Spleen (tissue), 11 donors: Measurements from ENCODE around the gene HEATR9. TPM values are rescaled to one million over a fixed set of nuclear protein-coding genes. Genes with fewer than 3 reads are reported as not detected.

Experiments used
- DNase-seq: peaks from one replicate; pipeline ENCODE4 v3.0.0-alpha.2; 2020
- H3K27ac ChIP-seq, 8 donors: fragments of 200-600 bp; sonication (generic) in 7 of 8; 1 replicate in 4 of 8; 2 replicates in 4 of 8; pipeline versions ENCODE4 v1.5.0 to v1.8.0; 2016 to 2021; ENCODE audit warnings: inconsistent platforms in 4 of 8, mild to moderate bottlenecking in 4 of 8, moderate library complexity in 1 of 8
- H3K27me3 ChIP-seq, 7 donors: fragments of 200-600 bp; sonication (generic) in 6 of 7; replicated peaks in 1 of 7; 1 replicate in 4 of 7; 2 replicates in 3 of 7; pipeline versions ENCODE4 v1.5.0 to v1.8.0; 2016 to 2021; ENCODE audit warnings: inconsistent platforms in 3 of 7, mild to moderate bottlenecking in 1 of 7
- H3K36me3 ChIP-seq, 6 donors: fragments of 200-600 bp; sonication (generic) in 5 of 6; 1 replicate in 4 of 6; 2 replicates in 2 of 6; pipeline versions ENCODE4 v1.5.0 to v1.8.0; 2016 to 2021; ENCODE audit warnings: inconsistent platforms in 2 of 6
- H3K4me1 ChIP-seq, 6 donors: fragments of 200-600 bp; sonication (generic) in 5 of 6; 1 replicate in 3 of 6; 2 replicates in 3 of 6; pipeline versions ENCODE4 v1.5.0 to v1.8.0; 2016 to 2021; ENCODE audit warnings: inconsistent platforms in 3 of 6
- H3K4me3 ChIP-seq, 8 donors: fragments of 200-600 bp; sonication (generic) in 7 of 8; 1 replicate in 4 of 8; 2 replicates in 4 of 8; pipeline versions ENCODE4 v1.5.0 to v1.8.0; 2016 to 2021; ENCODE audit warnings: inconsistent platforms in 4 of 8, mild to moderate bottlenecking in 4 of 8, moderate library complexity in 2 of 8
- H3K9me3 ChIP-seq, 8 donors: fragments of 200-600 bp; sonication (generic) in 7 of 8; 1 replicate in 4 of 8; 2 replicates in 4 of 8; pipeline versions ENCODE4 v1.5.0 to v1.8.0; 2016 to 2021; ENCODE audit warnings: inconsistent platforms in 4 of 8
- CTCF ChIP-seq, 11 experiments: fragments of 200-600 bp in 7 of 11; fragments of 450-650 bp in 4 of 11; sonication (generic) in 4 of 11; IDR thresholded peaks in 8 of 11; conservative IDR thresholded peaks in 3 of 11; 1 replicate in 7 of 11; 2 replicates in 4 of 11; pipeline versions ENCODE4 v1.4.0 to v1.8.0; 2016 to 2021; ENCODE audit warnings: antibody characterized with exemption in 11 of 11, inconsistent platforms in 4 of 11, mild to moderate bottlenecking in 1 of 11
- POLR2A ChIP-seq, 3 donors: fragments of 450-650 bp; IDR thresholded peaks; one replicate each; pipeline ENCODE4 v1.5.1; 2017; ENCODE audit warnings: antibody characterized with exemption in 3 of 3, mild to moderate bottlenecking in 1 of 3
- POLR2AphosphoS5 ChIP-seq, 3 donors: sonication (generic); formaldehyde crosslinking; IDR thresholded peaks; one replicate each; pipeline ENCODE4 v1.5.1; 2017; ENCODE audit warnings: antibody characterized with exemption in 3 of 3
- WGBS, 5 donors: extraction: QIAGEN DNeasy Blood & Tissue Kit in 3 of 5; methylation state at CpG; one replicate each; pipeline versions ENCODE4 v1.1.5 to v1.1.7; 2013 to 2018; 5-methylcytosine and 5-hydroxymethylcytosine counted together
- intact Hi-C: fragments of 100-400 bp; cut with DNase I; formaldehyde crosslinking; loops from one replicate; pipeline ENCODE4 v1.15.0; 2023; ENCODE audit warnings: low total_unique reads
- polyA plus RNA-seq, 3 donors: library from polyadenylated mRNA; stranded (reverse); fragments of 200-250 nt; gene quantifications; one replicate each; pipeline ENCODE4 v1.2.1, GENCODE V29; 2013
- total RNA-seq, 7 donors: library from RNA; depleted of rRNA in 3 of 7; stranded (reverse); fragments of >200 nt in 3 of 7; fragmentation: NEBNext Ultra II Directional in 4 of 7; extraction: Animal tissue kit (Norgen Biotek cat#: 25700) in 4 of 7; gene quantifications; one replicate each; pipeline versions ENCODE4 v1.1.0 to v1.2.1, GENCODE V29; 2016 to 2021
- donor health status: healthy with polysubstance abuse.
- donor health status: DM: no; HTN: no; CAD: no; lungs with moderate emphysema.
- donor health status: DM: no; HTN: no; CAD: no.
- donor health status: Bipolar disorder and iron deficiency.
- donor health status: healthy.
- donor health status: DM: no; HTN: no; CAD: no.
- donor health status: DM: yes; HTN: yes; CAD: no.

HEATR9 gene
- total and polyA plus RNA-seq, 10 donors: 0.05 to 0.92 (median 0.49) TPM

DNA sequence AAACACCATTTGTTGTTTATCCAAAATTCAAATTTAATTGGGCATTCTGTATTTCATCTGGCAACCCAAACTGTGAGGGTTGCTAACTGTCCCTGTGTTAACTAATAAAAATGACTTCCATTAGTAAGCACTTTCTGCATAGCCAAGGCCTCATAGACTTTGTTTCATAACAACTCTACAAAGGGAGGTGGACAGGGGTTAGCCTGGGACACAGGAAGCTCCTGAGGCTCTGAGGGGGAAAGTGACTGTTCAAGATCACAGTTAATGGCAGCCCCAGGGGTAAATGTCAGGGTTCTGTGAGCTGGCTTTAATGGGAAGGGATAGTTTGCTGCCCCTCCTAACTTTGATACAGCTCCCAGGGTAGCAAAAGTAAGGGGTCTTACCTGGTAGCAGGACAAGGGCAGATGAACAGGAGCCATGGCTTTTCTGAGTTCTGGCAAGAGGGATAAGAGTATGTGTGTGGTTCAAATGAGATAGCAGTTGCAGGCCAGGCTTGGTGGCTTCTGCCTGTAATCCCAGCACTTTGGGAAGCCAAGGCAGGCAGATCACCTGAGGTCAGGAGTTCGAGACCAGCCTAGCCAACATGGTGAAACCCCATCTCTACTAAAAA, 2.2 kb downstream of the HEATR9 start:
- H3K27me3 ChIP-seq: no peaks in the 10 kb centered on the region
- H3K27ac ChIP-seq: no peak overlapping the region
- H3K4me3 ChIP-seq: no peak overlapping the region
- no peak for DNase-seq
- no peaks in the 10 kb centered on the region for H3K9me3 ChIP-seq
- H3K36me3 ChIP-seq: peaks cover 0 to 13% (median 0%) of the 10 kb centered on the region in 6 donors
- peaks cover 0 to 19% (median 6%) of the 10 kb centered on the region in 6 donors for H3K4me1 ChIP-seq
- intact Hi-C loops: no loop called here
- TF ChIP-seq POLR2A (IDR thresholded peaks at IDR 0.05) (no peak), POLR2AphosphoS5 (IDR thresholded peaks at IDR 0.05) (no peak), CTCF (IDR thresholded peaks at IDR 0.05 in 8 of 11, conservative IDR thresholded peaks at IDR 0.05 in 3 of 11) (no peak)
- 88 to 100% (median 96%) methylated on average over 1 of the region's 1 CpG for WGBS, 5 donors

DNA sequence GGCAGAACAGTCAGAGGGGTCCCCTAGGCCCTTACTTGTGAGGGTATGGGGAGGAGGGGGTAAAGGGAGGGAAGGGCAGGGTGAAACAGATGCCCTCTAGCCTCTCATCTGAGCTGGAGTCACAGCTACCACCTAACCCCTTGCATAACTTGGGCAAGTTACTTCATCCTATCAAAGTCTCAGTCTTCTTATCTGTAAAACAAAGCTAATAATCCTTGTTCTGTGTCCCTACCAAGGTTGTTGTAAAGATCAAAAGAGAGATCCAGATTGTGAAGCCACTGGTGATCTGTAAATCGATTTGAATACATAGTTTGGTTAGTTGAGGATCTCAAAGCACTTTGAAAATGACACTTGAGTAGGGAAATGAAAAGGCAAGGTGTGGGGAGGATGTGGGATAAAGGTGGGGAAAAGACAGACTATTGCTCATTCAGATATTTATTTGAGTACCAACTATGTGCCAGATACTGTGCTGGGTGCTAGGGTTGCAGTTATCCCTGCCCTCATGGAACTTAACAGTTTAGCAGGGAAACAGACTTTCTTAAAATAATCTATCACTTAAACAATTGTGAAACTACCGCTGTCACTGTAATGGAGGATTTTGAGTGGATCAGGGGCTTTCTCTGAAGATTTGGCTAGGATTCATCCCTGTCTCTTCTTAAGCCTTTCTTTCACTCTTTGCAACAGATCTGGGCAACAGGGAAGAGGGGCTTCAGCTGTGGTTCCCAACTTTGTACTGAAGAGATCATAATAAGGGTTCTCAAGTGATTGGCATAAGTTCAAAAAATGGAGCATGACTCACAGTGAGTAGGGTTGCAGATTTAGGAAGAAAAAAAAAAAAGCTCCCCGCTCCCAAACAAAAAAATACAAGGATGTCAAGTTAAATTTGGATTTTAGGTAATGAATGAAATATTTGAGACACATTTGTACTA, 3.0 kb downstream of the HEATR9 start:
- TF ChIP-seq POLR2A (IDR thresholded peaks at IDR 0.05) (no peak), POLR2AphosphoS5 (IDR thresholded peaks at IDR 0.05) (no peak), CTCF (IDR thresholded peaks at IDR 0.05 in 8 of 11, conservative IDR thresholded peaks at IDR 0.05 in 3 of 11) (no peak)
- Histone ChIP-seq H3K27ac (no peak overlapping the region), H3K4me3 (no peak overlapping the region), H3K27me3 (no peaks in the 10 kb centered on the region), H3K36me3 (peaks cover 0 to 6% (median 0%) of the 10 kb centered on the region in 6 donors), H3K4me1 (peaks cover 0 to 13% (median 1%) of the 10 kb centered on the region in 6 donors), H3K9me3 (no peaks in the 10 kb centered on the region)
- DNase-seq: no peak
- intact Hi-C loops: no loop called here
- 78 to 90% (median 81%) methylated on average over 3 of the region's 3 CpGs for WGBS, 5 donors

- Histone ChIP-seq H3K4me1 (peaks cover 0 to 13% (median 1%) of the 10 kb centered on the region in 6 donors), H3K27ac (no peak overlapping the region), H3K36me3 (peaks cover 0 to 6% (median 0%) of the 10 kb centered on the region in 6 donors), H3K27me3 (no peaks in the 10 kb centered on the region), H3K4me3 (no peak overlapping the region), H3K9me3 (no peaks in the 10 kb centered on the region)
- TF ChIP-seq POLR2AphosphoS5 (IDR thresholded peaks at IDR 0.05) (no peak), CTCF (IDR thresholded peaks at IDR 0.05 in 8 of 11, conservative IDR thresholded peaks at IDR 0.05 in 3 of 11) (no peak), POLR2A (IDR thresholded peaks at IDR 0.05) (no peak)
- no peak for DNase-seq
- WGBS, 5 donors: 93 to 97% (median 96%) methylated on average over 7 of the region's 7 CpGs
- intact Hi-C loops: no loop called here
These were observed 3.8 kb downstream of the HEATR9 start for GRCh38 chr17:35864853-35865252.

- Histone ChIP-seq H3K4me3 (no peak overlapping the region), H3K36me3 (peaks cover 0 to 51% (median 0%) of the 10 kb centered on the region in 6 donors), H3K9me3 (no peaks in the 10 kb centered on the region), H3K27me3 (no peaks in the 10 kb centered on the region), H3K27ac (no peak overlapping the region), H3K4me1 (no peaks in the 10 kb centered on the region)
- WGBS, 5 donors: 83 to 96% (median 90%) methylated on average over 2 of the region's 2 CpGs
- DNase-seq: no peak
- intact Hi-C loops: no loop called here
- TF ChIP-seq CTCF (IDR thresholded peaks at IDR 0.05 in 8 of 11, conservative IDR thresholded peaks at IDR 0.05 in 3 of 11): no peak
These were observed 12.1 kb downstream of the HEATR9 start for GRCh38 chr17:35856603-35857002.
